Chondrocyte (in vitro differentiated cells): ENCODE measurements around the gene DEPP1. TPM values are rescaled to one million over a fixed set of nuclear protein-coding genes. Genes with fewer than 3 reads are reported as not detected.

Source experiments
- DNase-seq: peaks from one replicate; pipeline ENCODE4 v3.0.0; 2021; ENCODE audit warnings: mixed read lengths, low spot score
- H3K27ac Mint-ChIP-seq: one replicate; pipeline ENCODE4 v1.8.0; 2021; ENCODE audit warnings: mild to moderate bottlenecking, moderate library complexity, mixed read lengths; ENCODE audit not compliant: unreplicated experiment
- H3K27me3 Mint-ChIP-seq: 2 replicates; pipeline ENCODE4 v1.8.0; 2021; ENCODE audit warnings: low read depth, mixed read lengths
- H3K36me3 Mint-ChIP-seq: 2 replicates; pipeline ENCODE4 v1.8.0; 2021; ENCODE audit warnings: low read depth, mixed read lengths
- H3K4me1 Mint-ChIP-seq: 2 replicates; pipeline ENCODE4 v1.8.0; 2021; ENCODE audit warnings: low read depth, mild to moderate bottlenecking, mixed read lengths
- H3K4me3 Mint-ChIP-seq: one replicate; pipeline ENCODE4 v1.8.0; 2021; ENCODE audit warnings: mild to moderate bottlenecking, moderate library complexity, mixed read lengths; ENCODE audit not compliant: unreplicated experiment
- H3K9me3 Mint-ChIP-seq: 2 replicates; pipeline ENCODE4 v1.8.0; 2021; ENCODE audit warnings: low read depth, mixed read lengths
- total RNA-seq: library from RNA; stranded (reverse); gene quantifications from 3 replicates; pipeline ENCODE4 v1.2.1, GENCODE V29; 2021
- TF ChIP-seq, protein P1 (sequence below): fragments of 200-600 bp; sonication (generic); IDR thresholded peaks from 2 replicates; pipeline ENCODE4 v1.5.0; 2021; ENCODE audit warnings: antibody characterized with exemption, mild to moderate bottlenecking, moderate library complexity

Gene DEPP1
- total RNA-seq, 1 donor from 2014 or later = 105 TPM

DNA sequence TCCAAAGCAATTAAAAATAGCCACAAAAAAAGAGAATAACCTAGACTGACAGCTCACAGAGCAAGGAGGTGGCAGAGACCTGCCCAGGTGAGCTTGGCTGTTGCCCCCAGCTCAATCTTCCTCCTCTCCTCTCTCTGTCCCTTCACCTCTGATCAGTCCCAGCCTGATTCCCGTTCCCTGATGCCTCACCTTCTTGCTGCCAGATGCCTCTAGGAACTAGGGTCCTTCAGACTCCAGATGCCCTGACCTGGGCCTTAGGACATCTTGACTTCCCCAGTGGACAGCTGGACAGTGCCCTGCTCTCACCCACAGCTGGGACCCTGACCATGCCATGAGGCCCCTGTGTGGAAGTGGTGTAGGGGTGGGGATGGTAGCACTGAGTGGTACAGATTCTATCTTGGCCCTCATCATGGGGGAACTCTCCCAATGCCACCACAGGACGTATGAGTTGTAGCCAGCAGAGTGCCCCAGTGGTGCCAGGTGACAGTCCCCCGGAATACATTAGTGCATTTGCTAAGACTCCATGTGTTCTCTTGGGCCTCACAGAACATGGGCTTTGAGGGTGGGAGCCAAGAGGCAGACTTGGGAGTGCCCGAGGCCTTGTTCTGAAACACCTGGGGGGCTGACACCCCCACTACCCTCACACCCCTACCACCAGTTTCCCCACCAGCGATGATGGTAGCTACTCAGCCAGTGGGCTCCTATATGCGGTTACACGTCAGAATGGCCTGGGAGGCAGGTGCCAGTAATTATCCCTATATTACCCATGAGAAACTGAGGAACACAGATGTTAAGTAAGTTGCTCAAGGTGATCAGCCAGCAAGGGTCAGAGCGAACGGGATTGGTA lies 2.0 kb downstream of the DEPP1 start:
- H3K36me3 Mint-ChIP-seq = peaks cover 10% of the 10 kb centered on the region
- H3K27me3 Mint-ChIP-seq = no peaks in the 10 kb centered on the region
- no peak for DNase-seq
- TF ChIP-seq, protein P1, sequence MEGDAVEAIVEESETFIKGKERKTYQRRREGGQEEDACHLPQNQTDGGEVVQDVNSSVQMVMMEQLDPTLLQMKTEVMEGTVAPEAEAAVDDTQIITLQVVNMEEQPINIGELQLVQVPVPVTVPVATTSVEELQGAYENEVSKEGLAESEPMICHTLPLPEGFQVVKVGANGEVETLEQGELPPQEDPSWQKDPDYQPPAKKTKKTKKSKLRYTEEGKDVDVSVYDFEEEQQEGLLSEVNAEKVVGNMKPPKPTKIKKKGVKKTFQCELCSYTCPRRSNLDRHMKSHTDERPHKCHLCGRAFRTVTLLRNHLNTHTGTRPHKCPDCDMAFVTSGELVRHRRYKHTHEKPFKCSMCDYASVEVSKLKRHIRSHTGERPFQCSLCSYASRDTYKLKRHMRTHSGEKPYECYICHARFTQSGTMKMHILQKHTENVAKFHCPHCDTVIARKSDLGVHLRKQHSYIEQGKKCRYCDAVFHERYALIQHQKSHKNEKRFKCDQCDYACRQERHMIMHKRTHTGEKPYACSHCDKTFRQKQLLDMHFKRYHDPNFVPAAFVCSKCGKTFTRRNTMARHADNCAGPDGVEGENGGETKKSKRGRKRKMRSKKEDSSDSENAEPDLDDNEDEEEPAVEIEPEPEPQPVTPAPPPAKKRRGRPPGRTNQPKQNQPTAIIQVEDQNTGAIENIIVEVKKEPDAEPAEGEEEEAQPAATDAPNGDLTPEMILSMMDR = no peak
- peak overlapping the region; percentile 95 for H3K27ac Mint-ChIP-seq
- peaks cover 74% of the 10 kb centered on the region for H3K4me1 Mint-ChIP-seq
- H3K9me3 Mint-ChIP-seq = no peaks in the 10 kb centered on the region
- peak overlapping the region; percentile 92 for H3K4me3 Mint-ChIP-seq

DNA sequence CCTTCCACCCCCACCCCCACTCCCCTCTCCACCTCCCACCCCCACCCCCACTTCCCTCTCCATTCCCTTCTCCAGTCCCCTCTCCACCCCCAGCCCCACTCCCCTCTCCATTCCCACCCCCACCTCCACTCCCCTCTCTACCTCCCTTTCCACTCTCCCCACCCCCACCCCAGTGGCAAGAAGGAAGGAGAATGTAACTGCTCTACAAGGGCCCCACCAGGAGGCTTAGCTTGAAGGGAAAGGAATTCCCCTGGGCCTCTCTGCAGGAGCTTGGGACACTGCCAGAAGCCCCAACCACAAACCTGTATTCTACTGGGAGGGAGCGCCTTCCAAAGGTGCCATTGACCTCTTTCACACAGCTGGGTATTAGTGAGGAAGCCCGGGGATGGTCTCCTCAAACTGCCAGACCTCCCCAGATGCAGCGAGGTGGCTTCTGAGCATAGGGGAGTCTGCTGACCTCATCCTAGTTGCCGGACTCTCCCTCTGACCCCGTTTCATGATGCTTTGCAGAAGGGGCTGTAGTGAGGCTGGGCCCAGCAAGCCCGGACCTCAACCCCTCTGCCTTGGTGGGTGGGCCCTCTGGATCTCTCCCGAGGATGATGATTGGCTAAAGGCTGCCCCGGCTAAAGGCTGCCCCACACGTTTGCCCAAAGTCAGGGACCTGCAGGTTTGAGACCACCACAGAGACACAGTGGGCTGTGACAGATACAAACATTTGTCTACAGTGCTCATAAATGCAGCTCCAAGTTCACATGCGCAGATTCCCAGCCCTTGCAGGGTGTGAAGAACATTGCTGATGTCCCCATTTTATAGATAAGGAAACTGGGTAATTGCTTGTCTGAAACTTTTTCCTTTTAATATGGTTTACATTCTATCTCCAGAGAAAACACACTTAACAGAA lies 2.9 kb downstream of the DEPP1 start:
- H3K4me1 Mint-ChIP-seq = peaks cover 65% of the 10 kb centered on the region
- no peak for DNase-seq
- peak overlapping the region; percentile 95 for H3K27ac Mint-ChIP-seq
- H3K27me3 Mint-ChIP-seq = no peaks in the 10 kb centered on the region
- TF ChIP-seq, protein P1 = no peak
- H3K4me3 Mint-ChIP-seq = peak overlapping the region; percentile 92
- no peaks in the 10 kb centered on the region for H3K9me3 Mint-ChIP-seq
- H3K36me3 Mint-ChIP-seq = peaks cover 12% of the 10 kb centered on the region

DNA sequence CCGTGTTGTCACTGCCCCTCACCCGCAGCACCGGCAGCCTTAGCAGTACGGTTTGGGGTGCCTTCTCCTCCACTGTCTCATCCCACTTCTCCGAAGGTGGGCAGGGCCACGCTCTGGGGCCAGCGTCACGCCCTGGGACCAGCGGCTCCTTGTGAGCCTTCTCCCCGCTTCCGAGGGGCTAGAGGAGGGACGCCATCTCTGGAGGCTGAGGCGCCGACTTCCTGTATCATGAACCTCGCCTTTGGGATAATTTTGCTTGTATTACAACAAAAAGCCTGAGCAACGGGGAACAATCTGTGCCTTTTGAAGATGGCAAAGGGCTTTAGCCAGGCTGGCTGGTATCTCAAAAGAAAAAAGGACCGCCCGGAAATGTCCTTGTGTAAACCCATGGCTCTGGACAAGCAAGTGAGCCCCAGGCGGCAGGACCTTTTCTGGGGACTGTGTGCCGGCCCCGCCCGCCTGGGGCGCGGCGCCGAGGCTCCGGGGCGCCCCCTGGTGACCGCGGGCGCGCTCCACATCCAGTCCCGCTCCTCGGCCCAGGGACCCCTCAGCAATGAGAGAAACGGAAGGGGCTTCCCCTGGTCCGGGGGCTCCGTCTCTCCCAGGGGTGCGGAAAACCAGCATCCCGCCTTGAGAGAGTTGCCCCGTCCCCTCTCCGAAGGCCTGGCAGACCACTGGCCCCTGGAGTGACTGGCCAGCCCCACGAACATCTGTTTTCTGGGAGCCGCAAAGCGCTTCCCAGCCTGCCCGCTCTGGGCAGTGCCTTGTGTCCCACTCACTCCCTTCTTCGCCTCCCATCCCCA lies 3.8 kb downstream of the DEPP1 start:
- H3K27me3 Mint-ChIP-seq = no peaks in the 10 kb centered on the region
- peaks cover 14% of the 10 kb centered on the region for H3K36me3 Mint-ChIP-seq
- H3K9me3 Mint-ChIP-seq = no peaks in the 10 kb centered on the region
- TF ChIP-seq, protein P1 = peak; percentile 100
- H3K4me1 Mint-ChIP-seq = peaks cover 57% of the 10 kb centered on the region
- peak overlapping the region; percentile 80 for H3K27ac Mint-ChIP-seq
- no peak for DNase-seq
- peak overlapping the region; percentile 49 for H3K4me3 Mint-ChIP-seq

DNA sequence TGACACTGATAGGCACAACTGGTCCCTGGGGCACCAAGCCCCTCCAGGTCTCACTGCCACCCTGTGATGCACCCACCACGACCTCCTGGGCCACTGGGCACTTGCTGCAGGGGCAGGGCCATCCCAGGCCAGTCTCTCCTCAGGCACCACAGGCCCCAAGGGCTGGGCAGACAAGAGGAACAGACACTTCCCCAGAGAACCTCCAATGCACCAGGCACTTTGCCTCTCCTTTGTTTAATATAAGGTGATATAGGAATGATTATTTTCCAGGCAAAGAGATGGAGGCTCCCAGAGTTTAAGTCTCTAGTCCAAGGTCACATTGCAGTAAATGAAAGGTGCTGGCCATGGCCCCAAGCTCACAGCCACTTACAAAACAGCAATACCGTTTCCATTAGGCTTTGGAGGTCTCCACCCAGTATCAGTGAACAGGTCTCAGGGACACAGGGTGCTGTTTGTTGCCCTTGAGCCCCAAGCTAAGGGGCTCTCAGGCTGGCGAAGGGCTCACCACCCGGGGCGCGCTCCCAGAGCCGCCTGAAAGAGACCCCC lies 4.5 kb downstream of the DEPP1 start:
- Mint-ChIP-seq H3K36me3 (peaks cover 16% of the 10 kb centered on the region), H3K27me3 (no peaks in the 10 kb centered on the region), H3K4me1 (peaks cover 50% of the 10 kb centered on the region), H3K27ac (peak overlapping the region; percentile 80), H3K4me3 (no peak overlapping the region), H3K9me3 (no peaks in the 10 kb centered on the region)
- DNase-seq = no peak
- TF ChIP-seq, protein P1 = no peak
